Dendritic cell treated with granulocyte-macrophage colony-stimulating factor and Interleukin-4, amounts not matched to agents 40 ng/mL and 50 ng/mL, for 4 days (primary cell): ENCODE data around the gene FNDC3B.
"Not testable (repeated sequence)": the region's sequence is repeated elsewhere in the genome, so short reads cannot be mapped to it uniquely, and the experiment has no call there.

ENCODE experiments used
- H3K27ac Mint-ChIP-seq: one replicate; pipeline ENCODE4 v1.8.0; 2022; ENCODE audit warnings: mild to moderate bottlenecking, mixed read lengths
- H3K27me3 Mint-ChIP-seq: one replicate; pipeline ENCODE4 v1.8.0; 2022; ENCODE audit warnings: mild to moderate bottlenecking, mixed read lengths
- H3K36me3 Mint-ChIP-seq: one replicate; pipeline ENCODE4 v1.8.0; 2022; ENCODE audit warnings: low read depth, mixed read lengths
- H3K4me1 Mint-ChIP-seq: one replicate; pipeline ENCODE4 v1.8.0; 2022; ENCODE audit warnings: low read depth, mixed read lengths
- H3K4me3 Mint-ChIP-seq: one replicate; pipeline ENCODE4 v1.8.0; 2022; ENCODE audit warnings: mild to moderate bottlenecking, moderate library complexity, mixed read lengths
- H3K9me3 Mint-ChIP-seq: one replicate; pipeline ENCODE4 v1.8.0; 2022; ENCODE audit warnings: mixed read lengths
- intact Hi-C: fragments of 100-400 bp; cut with micrococcal nuclease; formaldehyde crosslinking; loops from one replicate; pipeline ENCODE4 v1.15.0; 2022

Gene FNDC3B

DNA sequence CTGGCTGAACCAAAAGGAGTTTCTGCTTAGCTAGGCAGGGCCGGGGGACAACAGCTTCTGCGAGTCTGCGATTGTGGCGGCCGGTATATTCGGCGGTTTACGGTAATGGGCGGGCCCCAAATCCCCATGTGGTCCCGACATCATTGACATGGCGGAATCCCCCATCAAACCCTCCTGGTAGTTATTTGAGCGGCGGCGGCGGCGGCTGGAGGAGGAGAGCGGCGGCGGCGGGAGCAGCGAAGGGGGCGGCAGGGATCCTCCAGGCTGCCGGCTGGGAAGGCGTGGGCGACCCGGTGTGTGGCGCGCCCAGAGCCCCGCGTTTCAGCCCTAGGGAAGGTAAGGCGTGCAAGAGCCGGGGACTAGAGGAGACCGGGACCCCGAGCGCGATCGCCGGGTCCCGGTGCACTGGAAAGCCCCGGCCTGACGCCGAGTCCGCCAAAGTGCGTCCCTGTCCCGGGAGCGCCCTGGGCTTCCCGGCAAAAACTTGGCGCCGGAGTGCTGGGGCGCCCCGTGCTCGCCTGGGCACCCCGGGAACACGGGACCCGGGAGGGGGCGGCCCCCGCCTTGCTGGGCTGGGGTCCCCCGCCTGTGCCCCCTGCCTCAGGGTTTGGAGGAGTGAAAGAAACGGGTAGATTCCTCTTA is at the start of gene FNDC3B:
Gene FNDC3B, plus strand, starts transcription at position 143 of the 642 bp plus-strand sequence. CDS start 72,902 bp downstream, outside the sequence.
- peaks cover 51% of the 10 kb centered on the region for H3K4me1 Mint-ChIP-seq
- peaks cover 28% of the 10 kb centered on the region for H3K36me3 Mint-ChIP-seq
- H3K27me3 Mint-ChIP-seq, result no peaks in the 10 kb centered on the region
- H3K4me3 Mint-ChIP-seq, result peak within 1 kb of the TSS; percentile 85
- intact Hi-C loops, result loop anchor here (5.0 kb wide), 3 partner anchors 33 to 102 kb away; no protein-coding TSS in a partner anchor
- peaks cover 8% of the 10 kb centered on the region for H3K9me3 Mint-ChIP-seq
- H3K27ac Mint-ChIP-seq, result peak within 1 kb of the TSS; percentile 93

- H3K9me3 Mint-ChIP-seq, H3K27ac Mint-ChIP-seq, H3K27me3 Mint-ChIP-seq, H3K36me3 Mint-ChIP-seq, intact Hi-C loops, H3K4me3 Mint-ChIP-seq: not testable (repeated sequence)
- H3K4me1 Mint-ChIP-seq, result peaks cover 11% of the 10 kb centered on the region
These were observed 49.1 kb upstream of the FNDC3B start for GRCh38 chr3:171990239-171990638.

- intact Hi-C loops, result no loop called here
- Mint-ChIP-seq H3K4me3 (no peak overlapping the region), H3K9me3 (peaks cover 10% of the 10 kb centered on the region), H3K27ac (no peak overlapping the region), H3K36me3 (no peaks in the 10 kb centered on the region), H3K27me3 (no peaks in the 10 kb centered on the region), H3K4me1 (peaks cover 1% of the 10 kb centered on the region)
These were observed 48.2 kb upstream of the FNDC3B start for GRCh38 chr3:171991166-171991565.

DNA sequence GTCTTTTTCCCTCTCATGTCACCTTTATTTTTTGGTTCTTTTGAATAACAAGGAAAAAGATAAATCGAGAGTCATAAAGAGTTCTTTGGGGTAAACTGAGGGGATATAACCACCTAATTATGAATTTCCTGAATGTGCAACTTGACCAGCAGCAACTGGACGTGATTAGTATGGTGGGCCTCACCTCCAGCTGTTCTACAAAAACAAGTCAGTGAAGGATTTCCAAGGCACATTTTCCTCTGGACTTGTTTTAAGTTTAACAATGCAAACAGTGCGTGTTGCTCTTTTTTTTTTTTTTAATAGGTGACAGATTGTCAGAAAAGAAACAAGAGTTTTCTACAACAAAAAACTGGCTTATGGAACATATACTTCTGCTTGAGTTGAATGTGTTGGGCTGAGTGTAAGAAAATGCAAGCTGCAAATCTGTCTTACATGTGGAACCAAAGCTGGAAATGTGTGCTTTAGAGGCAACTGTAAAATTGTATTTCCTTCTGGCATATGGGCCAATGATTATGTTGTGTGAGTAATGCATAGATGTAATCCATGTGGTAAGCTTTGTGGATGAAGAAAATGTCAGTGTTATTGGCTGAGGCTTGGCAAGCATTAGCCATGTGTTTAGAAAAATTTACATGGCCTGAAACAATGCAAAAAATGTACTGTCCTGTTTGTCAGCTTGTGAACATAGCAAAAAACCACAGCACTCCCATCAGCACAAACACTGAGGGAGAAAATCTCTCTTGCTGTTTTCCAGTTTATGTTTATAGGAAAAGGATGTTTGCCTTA is 44.5 kb upstream of the FNDC3B start:
- Mint-ChIP-seq H3K36me3 (peaks cover 8% of the 10 kb centered on the region), H3K4me3 (no peak overlapping the region), H3K27ac (no peak overlapping the region), H3K9me3 (peaks cover 32% of the 10 kb centered on the region), H3K4me1 (no peaks in the 10 kb centered on the region), H3K27me3 (no peaks in the 10 kb centered on the region)
- intact Hi-C loops, result no loop called here

GRCh38 chr3:171995486-171995885 is 43.9 kb upstream of the FNDC3B start:
- Mint-ChIP-seq H3K4me1 (peaks cover 1% of the 10 kb centered on the region), H3K9me3 (peaks cover 26% of the 10 kb centered on the region), H3K4me3 (no peak overlapping the region), H3K27ac (no peak overlapping the region), H3K27me3 (no peaks in the 10 kb centered on the region), H3K36me3 (peaks cover 8% of the 10 kb centered on the region)
- intact Hi-C loops, result no loop called here

DNA sequence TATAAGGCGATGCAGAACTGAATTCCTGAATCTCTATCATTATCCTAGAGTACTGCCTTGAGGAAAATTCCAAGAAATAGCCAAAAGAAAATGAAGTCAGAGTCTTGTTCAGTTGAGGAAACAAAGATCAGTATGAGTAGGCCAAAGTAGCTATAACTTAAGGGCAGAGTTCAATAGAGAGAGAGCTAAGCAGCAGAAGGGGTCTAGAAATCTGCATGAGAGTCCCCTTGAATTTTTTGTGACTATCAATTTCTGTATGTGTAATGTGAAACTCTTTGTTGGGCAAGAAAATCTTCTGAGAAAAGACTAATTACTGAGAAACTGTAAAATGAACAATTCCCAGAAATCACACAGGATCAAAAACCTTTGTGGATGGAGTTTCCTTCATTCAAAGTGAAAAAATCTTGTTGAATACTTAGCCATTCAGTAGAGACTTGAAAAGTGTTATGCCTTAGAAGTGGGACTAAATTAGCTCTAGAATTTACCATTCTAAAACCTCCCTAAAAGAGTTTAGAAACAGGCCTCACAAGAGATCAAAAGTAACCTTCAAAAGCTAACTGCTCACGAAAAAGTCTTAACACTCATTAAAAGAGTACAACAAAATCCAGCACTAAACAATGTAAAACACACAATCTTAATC is 43.1 kb upstream of the FNDC3B start:
- Mint-ChIP-seq H3K27me3 (no peaks in the 10 kb centered on the region), H3K27ac (no peak overlapping the region), H3K36me3 (peaks cover 8% of the 10 kb centered on the region), H3K4me3 (no peak overlapping the region), H3K4me1 (peaks cover 6% of the 10 kb centered on the region), H3K9me3 (peaks cover 24% of the 10 kb centered on the region)
- intact Hi-C loops, result no loop called here

DNA sequence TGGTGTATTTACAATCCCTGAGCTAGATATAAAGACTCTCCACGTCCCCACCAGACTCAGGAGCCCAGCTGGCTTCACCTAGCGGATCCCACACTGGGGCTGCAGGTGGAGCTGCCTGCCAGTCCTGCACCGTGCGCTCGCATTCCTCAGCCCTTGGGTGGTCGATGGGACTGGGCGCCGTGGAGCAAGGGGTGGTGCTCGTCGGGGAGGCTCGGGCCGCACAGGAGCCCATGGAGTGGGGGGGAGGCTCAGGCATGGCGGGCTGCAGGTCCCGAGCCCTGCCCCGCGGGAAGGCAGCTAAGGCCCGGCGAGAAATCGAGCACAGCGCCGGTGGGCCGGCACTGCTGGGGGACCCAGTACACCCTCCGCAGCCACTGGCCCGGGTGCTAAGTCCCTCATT is 40.6 kb upstream of the FNDC3B start:
- H3K4me3 Mint-ChIP-seq, H3K4me1 Mint-ChIP-seq, H3K36me3 Mint-ChIP-seq, intact Hi-C loops, H3K27ac Mint-ChIP-seq, H3K27me3 Mint-ChIP-seq: not testable (repeated sequence)
- H3K9me3 Mint-ChIP-seq, result peaks cover 24% of the 10 kb centered on the region

- peaks cover 18% of the 10 kb centered on the region for H3K9me3 Mint-ChIP-seq
- H3K4me3 Mint-ChIP-seq, intact Hi-C loops, H3K36me3 Mint-ChIP-seq, H3K4me1 Mint-ChIP-seq, H3K27me3 Mint-ChIP-seq, H3K27ac Mint-ChIP-seq: not testable (repeated sequence)
These were observed 37.8 kb upstream of the FNDC3B start for GRCh38 chr3:172001616-172002015.

- peaks cover 12% of the 10 kb centered on the region for H3K9me3 Mint-ChIP-seq
- no peaks in the 10 kb centered on the region for H3K27me3 Mint-ChIP-seq
- H3K36me3 Mint-ChIP-seq, result no peaks in the 10 kb centered on the region
- H3K27ac Mint-ChIP-seq, result peak overlapping the region; percentile 39
- no peak overlapping the region for H3K4me3 Mint-ChIP-seq
- peaks cover 10% of the 10 kb centered on the region for H3K4me1 Mint-ChIP-seq
- intact Hi-C loops, result no loop called here
These were observed 36.8 kb upstream of the FNDC3B start for GRCh38 chr3:172002512-172003078.

GRCh38 chr3:172003146-172003545 is 36.2 kb upstream of the FNDC3B start:
- Mint-ChIP-seq H3K4me3 (no peak overlapping the region), H3K9me3 (peaks cover 6% of the 10 kb centered on the region), H3K27me3 (no peaks in the 10 kb centered on the region), H3K4me1 (peaks cover 10% of the 10 kb centered on the region), H3K27ac (no peak overlapping the region), H3K36me3 (no peaks in the 10 kb centered on the region)
- intact Hi-C loops, result no loop called here

DNA sequence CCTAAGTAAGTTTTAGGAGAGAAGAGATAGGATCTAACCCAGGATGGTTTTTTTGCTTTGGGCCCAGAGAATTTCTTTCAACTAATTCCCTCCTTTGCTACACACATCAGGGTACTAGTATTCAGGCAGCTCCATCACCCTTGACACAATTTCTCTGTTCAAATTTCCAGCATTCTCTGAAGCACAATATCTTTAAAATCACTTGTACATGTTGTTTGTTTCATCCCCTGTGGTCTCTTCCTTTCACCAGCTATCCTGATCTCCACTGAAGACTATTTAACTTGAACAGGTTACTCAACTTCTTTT is 32.4 kb upstream of the FNDC3B start:
- Mint-ChIP-seq H3K9me3 (no peaks in the 10 kb centered on the region), H3K4me3 (no peak overlapping the region), H3K27ac (no peak overlapping the region), H3K4me1 (peaks cover 11% of the 10 kb centered on the region), H3K27me3 (no peaks in the 10 kb centered on the region), H3K36me3 (no peaks in the 10 kb centered on the region)
- intact Hi-C loops, result no loop called here

DNA sequence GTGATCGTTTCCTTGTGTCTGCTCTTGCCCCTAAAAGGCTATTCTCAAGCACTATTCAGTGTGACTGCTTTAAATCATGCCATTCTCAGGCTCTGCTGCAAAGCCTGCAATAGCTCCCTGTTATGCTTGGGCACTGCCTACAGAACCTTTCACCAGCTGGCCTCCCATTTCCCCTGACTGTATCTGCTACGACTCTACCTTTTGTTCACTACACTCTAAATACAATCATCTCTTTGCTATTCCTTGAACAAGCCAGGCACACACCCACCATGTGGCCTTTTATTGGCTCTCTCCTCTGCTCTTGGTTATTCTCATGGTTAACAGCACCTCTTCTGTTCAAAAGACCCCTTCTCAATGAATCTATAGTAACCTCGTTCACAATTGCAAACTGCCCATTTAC is 29.6 kb upstream of the FNDC3B start:
- peaks cover 16% of the 10 kb centered on the region for H3K4me1 Mint-ChIP-seq
- no peaks in the 10 kb centered on the region for H3K9me3 Mint-ChIP-seq
- no peak overlapping the region for H3K4me3 Mint-ChIP-seq
- no peaks in the 10 kb centered on the region for H3K36me3 Mint-ChIP-seq
- H3K27ac Mint-ChIP-seq, result no peak overlapping the region
- intact Hi-C loops, result no loop called here
- H3K27me3 Mint-ChIP-seq, result no peaks in the 10 kb centered on the region

- intact Hi-C loops, result no loop called here
- no peaks in the 10 kb centered on the region for H3K27me3 Mint-ChIP-seq
- H3K36me3 Mint-ChIP-seq, result no peaks in the 10 kb centered on the region
- no peaks in the 10 kb centered on the region for H3K9me3 Mint-ChIP-seq
- peaks cover 12% of the 10 kb centered on the region for H3K4me1 Mint-ChIP-seq
- H3K27ac Mint-ChIP-seq, result no peak overlapping the region
- no peak overlapping the region for H3K4me3 Mint-ChIP-seq
These were observed 26.6 kb upstream of the FNDC3B start for GRCh38 chr3:172012775-172013174.

DNA sequence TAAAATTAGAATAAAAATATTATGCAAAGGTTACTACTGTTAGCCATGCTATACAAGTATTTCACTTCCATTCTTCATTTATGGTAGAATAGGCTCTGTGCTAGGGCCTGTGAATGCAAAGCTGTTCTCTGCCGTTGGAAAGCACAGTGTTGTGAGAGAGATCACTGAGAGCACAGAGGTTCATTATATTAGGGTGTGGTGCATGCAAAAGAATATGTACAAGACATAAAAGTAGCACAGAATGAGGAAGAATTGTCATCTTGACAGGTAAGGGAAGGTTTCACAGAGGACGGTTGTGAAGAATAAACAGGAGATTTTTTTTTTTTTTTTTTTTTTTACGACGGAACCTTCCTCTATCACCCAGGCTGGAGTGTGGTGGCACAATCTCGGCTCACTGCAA is 25.2 kb upstream of the FNDC3B start:
- H3K4me3 Mint-ChIP-seq, result no peak overlapping the region
- intact Hi-C loops, result no loop called here

More for the DNA sequence above, 25.2 kb upstream of the FNDC3B start:
- Mint-ChIP-seq H3K36me3 (no peaks in the 10 kb centered on the region), H3K27me3 (no peaks in the 10 kb centered on the region), H3K27ac (no peak overlapping the region), H3K4me1 (peaks cover 12% of the 10 kb centered on the region), H3K9me3 (no peaks in the 10 kb centered on the region)
